Measurements from ENCODE around the gene MEGF6.

MEGF6 gene

GRCh38 chr1:3520419-3521378 is 90.6 kb downstream of the MEGF6 start:
- Histone ChIP-seq H3K4me3 (no peak overlapping the region), H3K27ac (peak overlapping the region in 5 of 21 experiments; percentile 7 to 85 (median 21))

DNA sequence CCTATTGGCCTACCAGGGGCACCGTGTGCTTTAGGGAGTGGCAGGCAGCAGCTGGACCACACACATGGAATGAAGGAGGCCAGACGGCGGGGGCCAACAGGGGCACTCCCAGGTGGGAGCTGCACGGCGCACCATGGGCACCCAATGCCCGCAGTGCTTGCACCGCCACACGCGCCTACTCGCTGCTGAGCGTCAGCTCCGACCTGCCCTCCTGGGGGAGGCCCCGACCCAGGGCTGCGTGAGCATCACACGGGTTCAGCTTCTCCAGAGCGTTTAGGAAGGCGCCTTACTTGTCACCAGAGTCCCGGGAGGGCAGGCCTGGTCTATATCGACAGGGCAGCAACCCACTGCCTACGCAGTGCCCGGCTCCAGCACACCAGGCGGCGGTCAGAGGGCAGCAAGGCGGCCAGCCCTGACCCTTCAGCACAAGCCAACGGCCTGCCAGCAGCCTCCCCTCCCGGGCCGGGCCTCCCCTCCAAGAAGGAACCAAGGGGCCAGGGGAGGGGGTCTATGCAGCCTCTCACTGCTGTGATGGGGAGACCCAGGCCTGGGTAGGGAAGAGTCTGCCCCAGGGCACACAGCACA is 91.9 kb downstream of the MEGF6 start:
- H3K4me3 ChIP-seq, result no peak overlapping the region
- peak overlapping the region in 3 of 21 experiments; percentile 21 to 35 (median 30) for H3K27ac ChIP-seq

DNA sequence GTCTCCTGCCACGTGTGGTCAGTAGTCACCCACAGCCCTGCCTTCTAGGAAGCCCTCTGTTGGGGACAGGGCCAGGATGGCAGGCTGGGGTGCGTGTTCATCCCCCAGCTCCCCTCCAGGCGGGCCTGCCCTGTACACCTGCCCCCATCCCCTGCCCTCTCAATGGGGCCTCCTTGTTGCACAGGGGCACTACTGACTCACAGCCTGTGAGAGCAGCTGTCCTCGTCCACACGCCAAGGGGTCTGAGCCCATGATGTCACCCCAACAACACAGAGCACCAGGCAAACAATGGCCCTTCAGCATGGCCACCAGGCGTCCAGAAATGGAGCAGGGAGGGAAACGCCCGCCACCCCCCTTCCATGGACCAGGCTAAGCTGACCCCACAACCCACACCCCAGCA is 92.6 kb downstream of the MEGF6 start:
- peak overlapping the region in 5 of 21 experiments; percentile 3 to 54 (median 21) for H3K27ac ChIP-seq
- no peak overlapping the region for H3K4me3 ChIP-seq

GRCh38 chr1:3518256-3518655 is 93.1 kb downstream of the MEGF6 start:
- H3K4me3 ChIP-seq, result no peak overlapping the region
- H3K27ac ChIP-seq, result peak overlapping the region in 8 of 21 experiments; percentile 3 to 54 (median 23)

DNA sequence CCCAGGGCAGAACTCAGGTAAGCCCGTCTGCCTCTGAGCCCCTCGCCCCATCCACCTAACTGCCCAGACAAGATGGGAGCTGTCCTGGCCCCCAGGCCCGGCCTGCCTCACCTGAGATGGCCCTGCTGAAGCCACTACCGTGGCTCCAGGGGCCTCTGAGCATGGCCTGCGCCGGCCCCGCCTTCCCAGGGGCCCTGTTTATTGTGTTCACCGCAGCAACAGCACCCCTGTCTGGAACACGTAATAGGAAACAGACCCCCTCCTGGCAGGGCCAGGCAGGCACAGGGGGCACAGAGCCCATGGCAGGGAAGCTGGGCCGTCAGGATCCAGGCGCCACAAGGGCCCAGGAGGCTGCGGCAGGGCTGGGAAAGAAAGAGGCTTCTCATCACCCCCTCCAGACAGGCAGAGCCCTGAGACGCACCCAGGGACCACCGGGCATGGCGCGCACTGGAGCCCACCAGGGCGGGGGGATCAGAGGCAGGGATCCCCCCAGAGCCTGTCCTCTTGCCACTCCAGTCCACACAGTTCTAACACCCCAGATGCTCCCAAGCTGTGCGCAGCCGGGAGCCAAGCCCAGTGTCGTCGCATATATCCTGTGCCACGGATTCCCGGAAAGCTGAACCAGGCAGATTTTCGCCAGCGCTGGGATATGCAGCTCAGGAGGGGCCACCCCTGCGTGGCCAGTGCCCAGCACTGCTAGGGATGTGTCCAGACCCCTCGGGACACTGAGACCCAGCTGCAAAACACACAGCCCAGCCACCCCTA is 94.2 kb downstream of the MEGF6 start:
- Histone ChIP-seq H3K27ac (peak overlapping the region in 12 of 21 experiments; percentile 10 to 82 (median 62)), H3K4me3 (no peak overlapping the region)

- H3K27ac ChIP-seq, result peak overlapping the region in 12 of 21 experiments; percentile 10 to 82 (median 62)
- no peak overlapping the region for H3K4me3 ChIP-seq
Measured at GRCh38 chr1:3516481-3516869, 94.8 kb downstream of the MEGF6 start.

- Histone ChIP-seq H3K4me3 (no peak overlapping the region), H3K27ac (peak overlapping the region in 9 of 21 experiments; percentile 26 to 82 (median 66))
Measured at GRCh38 chr1:3515774-3516480, 95.4 kb downstream of the MEGF6 start.

GRCh38 chr1:3515272-3515671 is 96.0 kb downstream of the MEGF6 start:
- H3K27ac ChIP-seq, result peak overlapping the region in 6 of 21 experiments; percentile 21 to 82 (median 47)
- H3K4me3 ChIP-seq, result no peak overlapping the region

- H3K4me3 ChIP-seq, result no peak overlapping the region
- peak overlapping the region in 1 of 21 experiments; percentile 28 for H3K27ac ChIP-seq
Measured at GRCh38 chr1:3514404-3514803, 96.9 kb downstream of the MEGF6 start.

GRCh38 chr1:3511856-3512255 is 99.5 kb downstream of the MEGF6 start:
- H3K27ac ChIP-seq, result no peak overlapping the region
- no peak overlapping the region for H3K4me3 ChIP-seq

DNA sequence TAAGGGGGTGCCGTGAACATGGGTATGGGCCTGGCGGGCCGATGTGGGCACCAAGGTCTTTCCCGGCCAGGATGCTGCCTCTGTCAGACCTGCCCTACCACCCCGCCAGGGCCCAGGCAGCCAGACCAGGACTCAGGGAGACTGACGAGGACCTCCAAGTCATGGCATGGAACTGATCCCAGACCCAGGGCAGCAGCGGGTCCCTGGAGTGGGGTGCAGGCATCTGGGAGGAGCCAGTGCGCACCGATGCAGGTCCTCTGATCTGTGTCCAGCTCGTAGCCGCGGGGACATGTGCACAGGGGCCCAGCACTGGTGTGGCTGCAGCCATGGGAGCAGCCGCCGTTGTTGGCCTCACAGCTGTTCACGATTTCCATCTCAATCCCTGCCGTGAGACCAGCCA is 100.0 kb downstream of the MEGF6 start:
- Histone ChIP-seq H3K27ac (no peak overlapping the region), H3K4me3 (no peak overlapping the region)

GRCh38 chr1:3510956-3511250 is 100.4 kb downstream of the MEGF6 start:
- no peak overlapping the region for H3K27ac ChIP-seq
- H3K4me3 ChIP-seq, result no peak overlapping the region

GRCh38 chr1:3510136-3510955 is 101.0 kb downstream of the MEGF6 start:
- H3K4me3 ChIP-seq, result no peak overlapping the region
- no peak overlapping the region for H3K27ac ChIP-seq

GRCh38 chr1:3509721-3510120 is 101.6 kb downstream of the MEGF6 start:
- Histone ChIP-seq H3K4me3 (no peak overlapping the region), H3K27ac (no peak overlapping the region)

GRCh38 chr1:3508757-3509415 is 102.4 kb downstream of the MEGF6 start:
- H3K27ac ChIP-seq, result peak overlapping the region in 1 of 21 experiments; percentile 7

DNA sequence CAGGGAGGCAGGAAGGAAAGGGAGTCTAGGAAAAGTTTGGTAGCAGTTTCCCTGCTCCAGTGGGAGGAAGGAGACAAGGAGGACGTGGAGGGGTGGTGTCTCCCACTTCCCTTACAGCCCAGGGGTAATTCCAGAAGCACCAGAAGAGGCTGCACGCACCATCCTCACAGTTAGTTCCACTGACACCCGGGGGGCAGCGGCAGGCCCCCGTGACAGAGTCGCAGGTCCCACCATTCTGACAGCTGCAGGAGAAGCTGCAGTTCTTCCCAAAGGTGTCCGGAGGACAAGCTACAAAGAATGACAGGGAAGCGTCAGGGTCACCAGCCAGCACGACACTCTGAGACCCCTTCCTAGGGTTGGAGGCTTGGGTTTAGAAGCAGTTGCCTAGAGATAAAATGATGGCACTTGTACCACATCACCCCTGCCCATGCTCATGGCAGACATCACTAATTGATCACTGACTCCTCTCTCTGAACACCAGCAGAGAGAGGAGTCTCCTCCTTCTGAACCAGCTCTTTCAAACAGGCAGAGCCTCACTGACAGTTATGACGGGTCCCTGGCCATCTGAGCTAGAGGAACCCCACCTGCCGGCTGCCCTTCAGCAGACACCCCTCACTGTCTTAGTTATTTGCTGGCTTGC is 103.6 kb downstream of the MEGF6 start:
- no peak overlapping the region for H3K4me3 ChIP-seq

More at GRCh38 chr1:3508757-3509415, 102.4 kb downstream of the MEGF6 start:
- no peak overlapping the region for H3K4me3 ChIP-seq

GRCh38 chr1:3506943-3507342 is 104.4 kb downstream of the MEGF6 start:
- H3K4me3 ChIP-seq, result no peak overlapping the region
- H3K27ac ChIP-seq, result peak overlapping the region in 1 of 21 experiments; percentile 79

More for the DNA sequence above, 103.6 kb downstream of the MEGF6 start:
- no peak overlapping the region for H3K27ac ChIP-seq

DNA sequence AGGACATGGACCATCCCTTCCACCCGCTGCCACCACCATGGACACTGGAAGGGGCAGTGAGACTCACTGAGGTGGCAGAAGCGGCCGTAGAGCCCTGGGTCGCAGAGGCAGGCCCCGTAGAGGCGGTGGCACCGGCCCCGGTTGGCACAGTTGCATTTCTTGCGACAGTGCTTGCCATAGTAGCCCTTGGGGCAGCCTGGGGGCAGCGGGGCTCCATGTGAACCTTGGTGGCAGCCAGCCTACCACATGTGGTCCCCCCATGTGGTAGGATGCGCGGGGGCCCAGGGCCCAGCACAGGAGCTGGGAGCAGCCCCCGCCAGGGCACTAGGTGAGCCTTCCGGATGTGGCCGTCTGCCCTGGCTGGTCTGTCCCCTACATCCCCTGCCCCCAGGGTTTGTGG is 105.3 kb downstream of the MEGF6 start:
- H3K27ac ChIP-seq, result peak overlapping the region in 6 of 21 experiments; percentile 11 to 79 (median 48)
- no peak overlapping the region for H3K4me3 ChIP-seq
